ENCODE results near the gene SLC2A13. TPM values are rescaled to one million over a fixed set of nuclear protein-coding genes. Genes with fewer than 3 reads are reported as not detected.

Gene SLC2A13
- total and polyA plus RNA-seq, 10 of the 15 experiments (the other 5 are each of a cell fraction or from before 2014, with no cell fraction given): 0.05 to 3.7 (median 0.25) TPM

DNA sequence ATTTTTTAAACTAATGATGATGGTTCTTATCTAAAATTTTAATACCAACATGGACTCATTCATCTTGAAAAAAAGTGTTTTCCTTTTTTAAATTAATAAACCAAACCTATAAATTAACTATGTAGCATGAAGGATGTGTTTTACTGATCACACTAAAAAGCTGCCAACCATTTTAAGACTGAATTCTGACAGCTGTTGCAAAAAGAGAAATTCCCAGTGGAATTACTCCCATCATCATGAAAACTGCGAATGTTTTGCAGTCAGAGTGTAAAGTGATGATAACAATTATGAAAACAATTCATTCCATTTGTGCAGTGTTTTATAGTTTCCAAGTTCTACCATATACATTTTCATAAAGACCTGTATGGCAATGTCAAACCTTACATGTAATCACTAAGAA lies 232.8 kb downstream of the SLC2A13 start:
- Histone ChIP-seq H3K4me1 (ENCODE audit: control insufficient read depth, insufficient read depth, low read length) (no peaks in the 10 kb centered on the region), H3K4me2 (ENCODE audit: control insufficient read depth, insufficient read depth) (no peak overlapping the region), H3K4me3 (no peak overlapping the region), H3K36me3 (ENCODE audit: control insufficient read depth in 2 of 2, insufficient read depth in 2 of 2, low read length in 1 of 2) (no peaks in the 10 kb centered on the region), H3K27me3 (replicated peaks in 1 of 2; ENCODE audit: control insufficient read depth in 2 of 2, insufficient read depth in 2 of 2, low read length in 1 of 2) (no peaks in the 10 kb centered on the region), H3K27ac (ENCODE audit: control insufficient read depth, insufficient read depth) (no peak overlapping the region), H3K9ac (ENCODE audit: control insufficient read depth, insufficient read depth, low read length) (no peak overlapping the region), H3K9me3 (replicated peaks; ENCODE audit: control insufficient read depth, insufficient read depth, low read length) (no peaks in the 10 kb centered on the region), H3K79me2 (ENCODE audit: control insufficient read depth, insufficient read depth, low read length) (no peaks in the 10 kb centered on the region), H2AFZ (ENCODE audit: control insufficient read depth, low read depth, low read length) (no peak overlapping the region), H4K20me1 (ENCODE audit: control insufficient read depth, insufficient read depth) (no peaks in the 10 kb centered on the region)
- no peak for FAIRE-seq
- ChIA-PET CTCF (interaction anchor here (1.4 kb wide), 1 partner anchor 65 kb away, joined by 3 read pairs; no protein-coding TSS in a partner anchor), POLR2A (no interaction called here), SMC1A (ENCODE audit: uncharacterized antibody, unreplicated experiment) (no interaction called here), RAD21 (ENCODE audit: unreplicated experiment) (no interaction called here)
- BruUV-seq (replicated peaks): no TSS peak
- in situ Hi-C loops (cut with MboI): no loop called here
- WGBS (ENCODE audit: insufficient coverage, insufficient replicate concordance, low lambda C conversion rate, missing lambda C conversion rate): 0% methylated on average over 1 of the region's 1 CpG
- ATAC-seq: no peak
- intact Hi-C loops (cut with micrococcal nuclease; ENCODE audit: unreplicated experiment): no loop called here
- DNase-seq (ENCODE audit: low read depth, low spot score): no peak
- TF ChIP-seq TARDBP (IDR thresholded peaks at IDR 0.05; ENCODE audit: borderline replicate concordance) (no peak), CREB1 (IDR thresholded peaks at IDR 0.05; ENCODE audit: low read depth) (no peak), STAT1 (conservative IDR thresholded peaks at IDR 0.05) (no peak), ATF7 (IDR thresholded peaks at IDR 0.05; ENCODE audit: low read depth) (no peak), GATAD2B (conservative IDR thresholded peaks at IDR 0.05; ENCODE audit: low read depth) (no peak), BMI1 (IDR thresholded peaks at IDR 0.05; ENCODE audit: borderline replicate concordance) (no peak), SREBF2 (IDR thresholded peaks at IDR 0.05; ENCODE audit: low read length) (no peak)
- TF ChIP-seq, protein P1, sequence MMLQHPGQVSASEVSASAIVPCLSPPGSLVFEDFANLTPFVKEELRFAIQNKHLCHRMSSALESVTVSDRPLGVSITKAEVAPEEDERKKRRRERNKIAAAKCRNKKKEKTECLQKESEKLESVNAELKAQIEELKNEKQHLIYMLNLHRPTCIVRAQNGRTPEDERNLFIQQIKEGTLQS (IDR thresholded peaks at IDR 0.05; ENCODE audit: borderline replicate concordance, extremely low read depth, low read depth, low read length): no peak
- TF ChIP-seq, protein P2, sequence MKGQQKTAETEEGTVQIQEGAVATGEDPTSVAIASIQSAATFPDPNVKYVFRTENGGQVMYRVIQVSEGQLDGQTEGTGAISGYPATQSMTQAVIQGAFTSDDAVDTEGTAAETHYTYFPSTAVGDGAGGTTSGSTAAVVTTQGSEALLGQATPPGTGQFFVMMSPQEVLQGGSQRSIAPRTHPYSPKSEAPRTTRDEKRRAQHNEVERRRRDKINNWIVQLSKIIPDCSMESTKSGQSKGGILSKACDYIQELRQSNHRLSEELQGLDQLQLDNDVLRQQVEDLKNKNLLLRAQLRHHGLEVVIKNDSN (IDR thresholded peaks at IDR 0.05; ENCODE audit: borderline replicate concordance, extremely low read length, insufficient read depth, low read depth, low read length): no peak
- TF ChIP-seq, protein P3, sequence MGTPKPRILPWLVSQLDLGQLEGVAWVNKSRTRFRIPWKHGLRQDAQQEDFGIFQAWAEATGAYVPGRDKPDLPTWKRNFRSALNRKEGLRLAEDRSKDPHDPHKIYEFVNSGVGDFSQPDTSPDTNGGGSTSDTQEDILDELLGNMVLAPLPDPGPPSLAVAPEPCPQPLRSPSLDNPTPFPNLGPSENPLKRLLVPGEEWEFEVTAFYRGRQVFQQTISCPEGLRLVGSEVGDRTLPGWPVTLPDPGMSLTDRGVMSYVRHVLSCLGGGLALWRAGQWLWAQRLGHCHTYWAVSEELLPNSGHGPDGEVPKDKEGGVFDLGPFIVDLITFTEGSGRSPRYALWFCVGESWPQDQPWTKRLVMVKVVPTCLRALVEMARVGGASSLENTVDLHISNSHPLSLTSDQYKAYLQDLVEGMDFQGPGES (IDR thresholded peaks at IDR 0.05): no peak
- TF ChIP-seq, protein P4, sequence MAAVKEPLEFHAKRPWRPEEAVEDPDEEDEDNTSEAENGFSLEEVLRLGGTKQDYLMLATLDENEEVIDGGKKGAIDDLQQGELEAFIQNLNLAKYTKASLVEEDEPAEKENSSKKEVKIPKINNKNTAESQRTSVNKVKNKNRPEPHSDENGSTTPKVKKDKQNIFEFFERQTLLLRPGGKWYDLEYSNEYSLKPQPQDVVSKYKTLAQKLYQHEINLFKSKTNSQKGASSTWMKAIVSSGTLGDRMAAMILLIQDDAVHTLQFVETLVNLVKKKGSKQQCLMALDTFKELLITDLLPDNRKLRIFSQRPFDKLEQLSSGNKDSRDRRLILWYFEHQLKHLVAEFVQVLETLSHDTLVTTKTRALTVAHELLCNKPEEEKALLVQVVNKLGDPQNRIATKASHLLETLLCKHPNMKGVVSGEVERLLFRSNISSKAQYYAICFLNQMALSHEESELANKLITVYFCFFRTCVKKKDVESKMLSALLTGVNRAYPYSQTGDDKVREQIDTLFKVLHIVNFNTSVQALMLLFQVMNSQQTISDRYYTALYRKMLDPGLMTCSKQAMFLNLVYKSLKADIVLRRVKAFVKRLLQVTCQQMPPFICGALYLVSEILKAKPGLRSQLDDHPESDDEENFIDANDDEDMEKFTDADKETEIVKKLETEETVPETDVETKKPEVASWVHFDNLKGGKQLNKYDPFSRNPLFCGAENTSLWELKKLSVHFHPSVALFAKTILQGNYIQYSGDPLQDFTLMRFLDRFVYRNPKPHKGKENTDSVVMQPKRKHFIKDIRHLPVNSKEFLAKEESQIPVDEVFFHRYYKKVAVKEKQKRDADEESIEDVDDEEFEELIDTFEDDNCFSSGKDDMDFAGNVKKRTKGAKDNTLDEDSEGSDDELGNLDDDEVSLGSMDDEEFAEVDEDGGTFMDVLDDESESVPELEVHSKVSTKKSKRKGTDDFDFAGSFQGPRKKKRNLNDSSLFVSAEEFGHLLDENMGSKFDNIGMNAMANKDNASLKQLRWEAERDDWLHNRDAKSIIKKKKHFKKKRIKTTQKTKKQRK (IDR thresholded peaks at IDR 0.05; ENCODE audit: low read depth, low read length): no peak
- TF ChIP-seq, protein P5, sequence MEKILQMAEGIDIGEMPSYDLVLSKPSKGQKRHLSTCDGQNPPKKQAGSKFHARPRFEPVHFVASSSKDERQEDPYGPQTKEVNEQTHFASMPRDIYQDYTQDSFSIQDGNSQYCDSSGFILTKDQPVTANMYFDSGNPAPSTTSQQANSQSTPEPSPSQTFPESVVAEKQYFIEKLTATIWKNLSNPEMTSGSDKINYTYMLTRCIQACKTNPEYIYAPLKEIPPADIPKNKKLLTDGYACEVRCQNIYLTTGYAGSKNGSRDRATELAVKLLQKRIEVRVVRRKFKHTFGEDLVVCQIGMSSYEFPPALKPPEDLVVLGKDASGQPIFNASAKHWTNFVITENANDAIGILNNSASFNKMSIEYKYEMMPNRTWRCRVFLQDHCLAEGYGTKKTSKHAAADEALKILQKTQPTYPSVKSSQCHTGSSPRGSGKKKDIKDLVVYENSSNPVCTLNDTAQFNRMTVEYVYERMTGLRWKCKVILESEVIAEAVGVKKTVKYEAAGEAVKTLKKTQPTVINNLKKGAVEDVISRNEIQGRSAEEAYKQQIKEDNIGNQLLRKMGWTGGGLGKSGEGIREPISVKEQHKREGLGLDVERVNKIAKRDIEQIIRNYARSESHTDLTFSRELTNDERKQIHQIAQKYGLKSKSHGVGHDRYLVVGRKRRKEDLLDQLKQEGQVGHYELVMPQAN (conservative IDR thresholded peaks at IDR 0.05): no peak

Data from GM12878 (cell line).